Muscle layer of duodenum (tissue), 2 donors: ENCODE results near the gene SMPD3.

Source experiments
- H3K27ac ChIP-seq: one replicate; pipeline ENCODE4 v1.7.0; 2013; ENCODE audit warnings: mild to moderate bottlenecking, low read length
- H3K27me3 ChIP-seq: one replicate; pipeline ENCODE4 v1.7.0; 2013; ENCODE audit warnings: low read depth, mild to moderate bottlenecking, control low read depth, low read length
- H3K36me3 ChIP-seq, 2 donors: one replicate each; pipeline ENCODE4 v1.7.0; 2013; ENCODE audit warnings: low read length in 2 of 2, control low read depth in 1 of 2, mild to moderate bottlenecking in 1 of 2; ENCODE audit not compliant: insufficient read depth in 2 of 2, control insufficient read depth in 1 of 2
- H3K4me1 ChIP-seq, 2 donors: one replicate each; pipeline ENCODE4 v1.7.0; 2013; ENCODE audit warnings: low read length in 2 of 2, mild to moderate bottlenecking in 2 of 2, control low read depth in 1 of 2, moderate library complexity in 1 of 2; ENCODE audit not compliant: insufficient read depth in 2 of 2, control insufficient read depth in 1 of 2
- H3K4me3 ChIP-seq, 2 donors: one replicate each; pipeline ENCODE4 v1.7.0; 2013; ENCODE audit warnings: low read length in 2 of 2, low read depth in 1 of 2, mild to moderate bottlenecking in 1 of 2
- H3K9me3 ChIP-seq, 2 donors: one replicate each; pipeline ENCODE4 v1.7.0; 2013; ENCODE audit warnings: low read length in 2 of 2, control low read depth in 1 of 2, mild to moderate bottlenecking in 1 of 2; ENCODE audit not compliant: control insufficient read depth in 1 of 2
- donor health status: healthy.

SMPD3 gene

DNA sequence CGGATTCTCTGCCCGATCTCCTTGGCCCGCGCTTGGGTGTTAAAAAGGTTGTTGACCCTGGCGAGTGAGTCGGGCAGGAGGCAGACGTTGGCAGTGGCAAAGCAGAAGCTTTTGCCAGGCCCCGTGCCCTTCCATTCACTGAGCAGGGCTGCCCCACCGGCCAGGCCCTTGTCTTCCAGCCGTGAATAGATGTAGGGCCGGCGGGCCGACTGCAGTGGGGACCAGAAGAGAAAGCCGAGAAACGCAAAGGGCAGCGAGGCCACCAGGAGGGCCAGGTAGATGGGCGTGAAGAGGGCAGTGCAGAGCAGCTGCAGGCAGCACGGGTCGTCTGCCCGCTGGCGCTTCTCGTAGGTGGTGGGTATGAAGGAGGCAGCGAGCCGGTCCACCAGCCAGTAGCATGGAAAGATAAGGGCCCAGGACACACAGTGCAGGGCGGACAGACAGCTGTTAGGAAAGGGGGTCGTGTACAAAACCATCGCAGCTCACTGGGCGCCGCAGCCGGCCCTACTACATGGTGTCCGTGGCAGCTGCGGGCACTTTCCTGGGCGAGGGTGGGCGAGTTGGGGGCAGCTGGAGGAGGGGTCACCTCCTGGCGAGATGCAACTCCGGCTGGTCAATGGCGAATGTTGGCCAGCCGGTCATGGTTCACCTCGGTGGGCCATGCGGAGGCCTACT lies 76.5 kb downstream of the SMPD3 start:
- H3K9me3 ChIP-seq = no peaks in the 10 kb centered on the region
- H3K36me3 ChIP-seq = no peaks in the 10 kb centered on the region
- H3K27me3 ChIP-seq = no peaks in the 10 kb centered on the region
- H3K27ac ChIP-seq = no peak overlapping the region
- H3K4me1 ChIP-seq = no peaks in the 10 kb centered on the region
- H3K4me3 ChIP-seq = no peak overlapping the region

DNA sequence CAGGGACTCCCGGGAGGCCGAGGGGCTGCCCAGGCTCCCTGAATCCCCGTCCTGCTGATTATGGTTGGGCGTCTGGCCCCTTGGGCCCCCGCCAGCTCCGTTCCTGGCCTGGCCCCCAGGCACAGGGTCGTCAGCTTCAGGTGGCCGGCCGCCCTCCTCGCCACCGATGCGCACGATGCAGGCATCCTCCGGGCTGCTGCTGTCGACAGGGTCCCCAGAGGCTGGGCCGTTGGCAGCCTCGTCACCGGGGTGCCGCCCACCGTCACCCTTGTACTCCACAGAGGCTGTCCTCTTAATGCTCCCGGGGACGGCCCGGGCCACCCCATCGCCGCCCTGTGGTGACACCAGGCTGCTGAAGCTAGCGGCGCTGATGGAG lies 77.0 kb downstream of the SMPD3 start:
- no peaks in the 10 kb centered on the region for H3K4me1 ChIP-seq
- no peaks in the 10 kb centered on the region for H3K36me3 ChIP-seq
- no peaks in the 10 kb centered on the region for H3K27me3 ChIP-seq
- H3K4me3 ChIP-seq = no peak overlapping the region
- H3K9me3 ChIP-seq = no peaks in the 10 kb centered on the region
- H3K27ac ChIP-seq = no peak overlapping the region

DNA sequence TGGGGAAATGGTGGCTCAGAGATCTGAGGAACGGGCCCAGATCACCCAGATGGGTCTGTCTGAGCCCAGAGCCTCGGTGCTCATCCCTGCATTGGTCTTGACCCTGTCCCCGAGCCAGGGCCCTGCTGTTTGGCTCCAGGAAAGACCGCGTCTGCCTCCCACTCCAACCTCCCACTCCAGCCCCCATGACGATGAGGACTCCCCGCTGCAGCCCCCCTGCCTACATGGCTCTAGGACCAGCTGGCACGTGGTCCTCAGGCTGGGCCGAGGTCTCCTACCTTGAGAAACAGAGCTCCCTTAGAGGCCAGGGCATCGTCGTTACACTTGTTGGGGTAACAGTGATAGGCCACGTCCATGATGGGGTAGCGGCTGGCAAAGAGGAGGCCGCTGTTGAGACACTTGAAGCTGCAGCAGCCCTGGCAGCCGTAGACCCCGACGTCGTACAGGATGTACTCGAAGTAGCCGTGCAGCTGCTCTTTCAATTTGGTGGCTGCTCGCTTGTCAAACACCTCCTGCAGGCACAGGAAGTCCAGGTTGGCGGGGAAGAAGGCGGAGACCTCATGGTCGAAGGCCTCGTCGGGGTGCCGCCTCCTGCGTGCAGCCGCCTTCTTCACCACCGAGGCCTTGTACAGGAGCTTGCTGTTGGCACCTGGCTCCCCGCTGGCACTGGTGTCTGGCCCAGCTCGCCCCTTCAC lies 77.6 kb downstream of the SMPD3 start:
- H3K27ac ChIP-seq = no peak overlapping the region
- H3K36me3 ChIP-seq = no peaks in the 10 kb centered on the region
- H3K4me3 ChIP-seq = no peak overlapping the region

DNA sequence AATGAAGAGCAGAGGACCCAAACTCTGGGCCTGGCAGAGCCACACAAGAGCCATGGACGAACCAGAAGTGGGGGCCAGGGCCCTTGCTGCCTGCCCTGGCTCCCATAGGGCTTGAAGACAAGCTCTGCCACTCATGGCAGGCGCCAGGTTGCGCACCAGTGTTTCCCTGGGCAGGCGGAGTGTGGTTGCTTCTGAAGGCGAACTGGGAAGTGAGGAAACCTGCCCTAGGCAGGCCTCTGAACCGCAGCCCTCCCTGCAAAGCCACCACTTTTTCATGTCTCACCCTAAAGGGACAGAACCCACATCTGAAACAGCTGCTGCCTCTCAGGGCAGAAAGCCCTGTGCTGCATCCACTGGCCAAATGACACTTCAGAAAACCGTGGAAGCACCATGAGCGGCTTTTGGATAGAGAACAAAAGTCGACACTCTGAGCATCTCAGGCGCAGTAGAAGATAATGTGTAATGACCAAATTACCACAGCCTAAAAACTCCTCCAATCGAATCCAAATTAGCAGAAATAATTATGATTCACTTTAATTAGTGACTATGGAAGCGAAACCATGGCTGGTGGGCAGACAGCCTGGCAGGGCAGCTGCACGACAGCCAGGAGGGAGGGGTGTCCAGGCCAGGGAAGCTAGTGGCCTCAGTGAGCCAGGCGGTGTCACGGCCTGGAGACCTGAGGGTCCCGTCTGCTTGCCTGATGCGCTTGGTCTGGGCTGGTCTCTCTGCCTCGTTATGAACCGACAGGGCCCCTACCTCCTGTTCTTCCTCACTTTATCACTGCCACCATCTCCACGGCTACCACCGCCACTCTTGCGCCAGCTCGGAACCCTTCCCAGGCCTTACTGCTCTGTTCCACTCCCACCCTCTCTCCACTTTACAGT lies 78.4 kb downstream of the SMPD3 start:
- no peaks in the 10 kb centered on the region for H3K9me3 ChIP-seq
- H3K27me3 ChIP-seq = no peaks in the 10 kb centered on the region
- no peak overlapping the region for H3K4me3 ChIP-seq
- H3K36me3 ChIP-seq = no peaks in the 10 kb centered on the region
- H3K4me1 ChIP-seq = no peaks in the 10 kb centered on the region
- H3K27ac ChIP-seq = no peak overlapping the region

More for the DNA sequence above, 77.6 kb downstream of the SMPD3 start:
- Histone ChIP-seq H3K9me3 (no peaks in the 10 kb centered on the region), H3K27me3 (no peaks in the 10 kb centered on the region), H3K4me1 (no peaks in the 10 kb centered on the region)

DNA sequence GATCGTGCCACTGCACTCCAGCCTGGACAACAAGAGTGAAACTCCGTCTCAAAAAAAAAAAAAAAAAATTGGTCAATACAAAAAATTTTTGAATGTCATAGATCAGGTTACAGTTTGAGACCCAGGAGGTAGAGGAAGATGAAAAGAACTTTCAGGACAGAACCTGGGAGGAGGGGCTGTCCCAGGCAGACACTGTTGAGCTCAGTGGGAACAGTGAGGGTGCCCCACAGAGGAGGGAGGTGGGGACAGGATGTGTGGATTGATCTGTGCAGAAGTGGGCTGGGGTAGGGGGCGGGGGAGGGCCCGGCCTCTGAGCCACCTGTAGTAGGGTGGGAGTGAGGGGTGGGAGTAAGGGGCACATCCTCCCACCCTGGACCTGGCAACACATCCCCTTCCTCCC lies 79.1 kb downstream of the SMPD3 start:
- Histone ChIP-seq H3K9me3 (no peaks in the 10 kb centered on the region), H3K36me3 (no peaks in the 10 kb centered on the region)

DNA sequence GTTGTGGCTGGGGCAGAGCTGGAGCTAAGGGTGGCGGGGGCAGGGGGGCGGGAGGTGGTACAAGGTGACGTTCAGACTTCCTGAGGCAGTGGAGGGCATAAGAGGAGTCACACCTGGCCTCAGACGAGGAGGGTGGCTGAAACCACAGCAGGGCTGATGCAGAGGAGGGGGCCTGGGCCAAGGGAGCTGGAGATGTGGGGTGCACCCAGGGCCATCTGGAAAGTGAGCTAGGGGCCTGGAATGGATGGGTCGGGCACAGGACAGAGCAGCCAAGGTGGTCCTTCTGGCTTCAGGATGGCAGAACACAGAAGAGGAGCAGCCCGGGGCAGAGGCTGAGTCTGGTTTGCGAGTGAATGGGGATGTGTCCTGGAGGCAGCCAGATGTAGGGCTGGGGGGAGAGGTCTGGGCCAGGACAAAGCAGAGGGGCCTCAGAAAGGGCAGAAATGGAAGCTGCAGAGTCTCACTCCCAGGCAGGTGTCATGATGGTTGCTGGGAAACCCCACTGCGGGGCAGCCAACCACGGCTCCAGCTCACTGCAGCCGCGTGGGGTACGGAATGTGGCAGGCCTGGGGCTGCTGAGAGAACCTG lies 79.9 kb downstream of the SMPD3 start:
- H3K27ac ChIP-seq = no peak overlapping the region
- no peaks in the 10 kb centered on the region for H3K36me3 ChIP-seq
- no peaks in the 10 kb centered on the region for H3K9me3 ChIP-seq
- no peak overlapping the region for H3K4me3 ChIP-seq
- no peaks in the 10 kb centered on the region for H3K27me3 ChIP-seq
- H3K4me1 ChIP-seq = no peaks in the 10 kb centered on the region

More for the DNA sequence above, 79.1 kb downstream of the SMPD3 start:
- no peak overlapping the region for H3K27ac ChIP-seq
- no peaks in the 10 kb centered on the region for H3K4me1 ChIP-seq
- no peak overlapping the region for H3K4me3 ChIP-seq
- H3K27me3 ChIP-seq = no peaks in the 10 kb centered on the region

DNA sequence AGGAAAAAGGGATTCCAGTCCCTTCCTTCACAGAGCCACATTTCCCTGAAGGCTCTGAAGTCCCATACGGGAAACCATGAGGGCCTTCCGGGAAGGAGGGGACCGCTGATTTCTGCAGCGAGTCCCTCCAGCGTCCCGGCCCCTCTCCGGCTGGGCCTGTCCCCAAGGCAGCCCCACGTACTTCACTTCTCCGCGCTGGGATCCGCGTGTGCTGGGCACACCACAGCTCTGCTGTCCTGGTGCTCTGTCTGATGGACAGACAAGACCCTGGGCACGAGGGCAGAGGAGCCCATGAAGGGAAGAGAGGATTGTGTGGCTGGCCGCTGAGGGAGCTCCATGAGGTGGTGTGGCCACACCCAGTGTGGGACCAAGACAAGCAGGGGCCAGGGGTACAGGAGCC lies 80.4 kb downstream of the SMPD3 start:
- Histone ChIP-seq H3K27ac (no peak overlapping the region), H3K9me3 (no peaks in the 10 kb centered on the region), H3K27me3 (no peaks in the 10 kb centered on the region), H3K4me3 (no peak overlapping the region), H3K36me3 (no peaks in the 10 kb centered on the region), H3K4me1 (no peaks in the 10 kb centered on the region)

DNA sequence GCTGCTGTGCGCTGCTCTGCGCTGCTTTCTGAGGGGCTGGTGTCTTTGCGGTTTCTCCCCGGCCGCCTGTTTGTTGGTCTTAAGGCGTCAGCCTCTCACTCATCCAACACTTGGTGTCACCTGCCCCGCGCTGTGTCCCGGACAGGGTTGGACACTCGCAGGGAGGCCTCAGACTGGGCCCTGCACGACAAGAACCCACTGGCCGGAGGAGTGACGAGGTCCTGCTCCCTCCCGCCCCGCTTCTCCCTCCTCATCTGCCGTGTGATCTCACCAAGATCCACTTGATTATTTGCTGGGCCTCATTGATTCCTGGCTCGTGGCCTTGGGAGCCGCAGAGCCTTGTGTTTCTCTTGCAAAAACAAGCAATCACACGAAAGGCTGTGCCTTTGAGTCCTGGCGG lies 80.9 kb downstream of the SMPD3 start:
- Histone ChIP-seq H3K36me3 (no peaks in the 10 kb centered on the region), H3K27ac (no peak overlapping the region), H3K4me3 (no peak overlapping the region), H3K4me1 (no peaks in the 10 kb centered on the region), H3K27me3 (no peaks in the 10 kb centered on the region), H3K9me3 (no peaks in the 10 kb centered on the region)

DNA sequence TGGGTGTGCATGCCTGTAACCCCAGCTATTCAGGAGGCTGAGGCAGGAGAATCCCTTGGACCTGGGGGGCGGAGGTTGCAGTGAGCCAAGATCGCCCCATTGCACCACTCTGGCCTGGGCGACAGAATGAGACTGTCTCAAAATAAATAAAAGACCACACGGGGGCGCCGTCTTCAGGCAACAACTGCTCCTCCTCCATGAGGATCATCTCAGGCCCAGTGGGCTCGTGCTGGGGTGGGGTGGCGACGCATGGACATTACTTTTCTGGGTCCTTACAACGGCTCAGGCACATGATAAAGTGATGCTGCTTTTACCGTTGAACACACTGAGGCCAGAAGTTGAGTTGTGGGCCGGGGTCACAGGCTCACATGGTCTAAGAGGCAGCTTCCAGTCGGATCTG lies 81.3 kb downstream of the SMPD3 start:
- H3K4me3 ChIP-seq = no peak overlapping the region
- no peaks in the 10 kb centered on the region for H3K4me1 ChIP-seq
- H3K36me3 ChIP-seq = no peaks in the 10 kb centered on the region
- no peaks in the 10 kb centered on the region for H3K27me3 ChIP-seq
- no peak overlapping the region for H3K27ac ChIP-seq
- H3K9me3 ChIP-seq = no peaks in the 10 kb centered on the region

DNA sequence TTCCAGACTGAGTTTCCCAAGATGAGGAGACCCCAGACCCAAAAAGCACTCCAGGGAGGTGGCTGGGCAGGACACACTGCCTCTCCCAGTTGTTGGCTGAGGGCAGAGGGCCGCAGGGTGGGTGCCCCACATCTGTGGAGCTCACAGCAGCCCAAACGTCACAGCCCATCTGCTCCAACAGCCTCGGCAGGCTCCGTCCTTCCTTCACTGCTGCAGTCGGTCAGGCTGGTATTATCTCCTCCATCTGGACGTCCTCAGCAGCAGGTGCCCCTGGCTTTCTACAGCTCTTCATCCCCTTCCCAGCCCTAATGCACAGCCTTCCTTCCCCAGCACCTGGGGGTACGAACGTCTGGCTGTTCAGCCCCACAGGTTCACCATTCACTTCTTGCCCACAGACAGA lies 82.2 kb downstream of the SMPD3 start:
- H3K27me3 ChIP-seq = no peaks in the 10 kb centered on the region
- no peaks in the 10 kb centered on the region for H3K4me1 ChIP-seq
- no peak overlapping the region for H3K27ac ChIP-seq
- no peaks in the 10 kb centered on the region for H3K9me3 ChIP-seq
- no peaks in the 10 kb centered on the region for H3K36me3 ChIP-seq
- no peak overlapping the region for H3K4me3 ChIP-seq

DNA sequence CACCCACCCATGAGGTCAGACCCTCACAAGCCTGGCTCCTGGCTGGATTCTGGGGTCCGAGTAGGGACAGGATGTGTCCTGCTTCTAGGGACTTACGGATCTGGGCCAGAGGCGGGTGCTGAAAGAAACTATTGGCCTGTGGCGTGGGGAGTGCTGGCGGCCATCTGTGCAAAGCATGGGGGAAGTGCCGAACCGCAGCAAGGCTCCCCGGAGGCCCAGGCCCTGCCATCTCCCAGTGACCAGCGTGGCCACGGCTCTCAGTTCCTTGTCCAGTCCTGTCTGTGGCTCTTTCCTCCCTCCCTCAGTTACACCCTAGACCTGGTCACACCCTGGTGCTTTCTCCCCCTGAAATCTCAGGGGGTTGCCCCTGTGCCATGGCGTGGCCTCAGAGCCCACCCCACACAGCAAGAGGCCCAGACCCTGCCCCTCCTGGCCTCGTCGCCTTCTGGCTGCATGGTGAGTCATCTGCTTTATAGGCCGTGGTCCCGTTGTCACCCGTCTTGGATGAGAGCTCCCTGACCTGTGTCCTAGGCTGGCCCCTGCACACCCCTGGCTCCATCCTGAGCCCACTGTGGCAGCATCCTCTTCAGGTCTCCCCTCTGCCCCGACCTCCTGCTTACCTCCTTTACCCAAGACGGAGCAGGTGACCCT lies 83.0 kb downstream of the SMPD3 start:
- H3K27ac ChIP-seq = no peak overlapping the region
- no peaks in the 10 kb centered on the region for H3K27me3 ChIP-seq
- H3K36me3 ChIP-seq = no peaks in the 10 kb centered on the region
- no peaks in the 10 kb centered on the region for H3K9me3 ChIP-seq
- no peaks in the 10 kb centered on the region for H3K4me1 ChIP-seq
- H3K4me3 ChIP-seq = no peak overlapping the region
